Measurements from ENCODE around the gene TYW1. TPM values are rescaled to one million over a fixed set of nuclear protein-coding genes. Genes with fewer than 3 reads are reported as not detected.
"Not testable (repeated sequence)": the region's sequence is repeated elsewhere in the genome, so short reads cannot be mapped to it uniquely, and the experiment has no call there.

TYW1 gene
- total RNA-seq, 1 donor from 2014 or later = 21.9 TPM

- H3K27me3 ChIP-seq (ENCODE audit: control insufficient read depth in 3 of 3, insufficient read depth in 3 of 3, low read length in 3 of 3); H3K9ac ChIP-seq (ENCODE audit: low read depth in 1 of 3, low read length in 3 of 3); H3K27ac ChIP-seq (ENCODE audit: low read depth, low read length); H3K4me3 ChIP-seq (ENCODE audit: low read length in 3 of 3); H3K9me3 ChIP-seq (ENCODE audit: control insufficient read depth in 3 of 3, low read length in 3 of 3); H3K4me1 ChIP-seq (ENCODE audit: control insufficient read depth in 3 of 3, insufficient read depth in 3 of 3, low read length in 3 of 3): not testable (repeated sequence)
- peaks cover 17 to 42% (median 31%) of the 10 kb centered on the region in 3 donors for H3K36me3 ChIP-seq (ENCODE audit: control insufficient read depth in 3 of 3, insufficient read depth in 3 of 3, low read length in 3 of 3)
Measured at GRCh38 chr7:67017971-67018370, 21.3 kb downstream of the TYW1 start.

GRCh38 chr7:67018940-67019339, 22.3 kb downstream of the TYW1 start:
- Histone ChIP-seq H3K36me3 (ENCODE audit: control insufficient read depth in 3 of 3, insufficient read depth in 3 of 3, low read length in 3 of 3) (peaks cover 17 to 36% (median 31%) of the 10 kb centered on the region in 3 donors), H3K27ac (ENCODE audit: low read depth, low read length) (no peak overlapping the region), H3K27me3 (ENCODE audit: control insufficient read depth in 3 of 3, insufficient read depth in 3 of 3, low read length in 3 of 3) (no peaks in the 10 kb centered on the region), H3K4me3 (ENCODE audit: low read length in 3 of 3) (no peak overlapping the region), H3K9me3 (ENCODE audit: control insufficient read depth in 3 of 3, low read length in 3 of 3) (no peaks in the 10 kb centered on the region), H3K4me1 (ENCODE audit: control insufficient read depth in 3 of 3, insufficient read depth in 3 of 3, low read length in 3 of 3) (peaks cover 0 to 4% (median 0%) of the 10 kb centered on the region in 3 donors), H3K9ac (ENCODE audit: low read depth in 1 of 3, low read length in 3 of 3) (no peak overlapping the region)

- no peak overlapping the region for H3K9ac ChIP-seq (ENCODE audit: low read depth in 1 of 3, low read length in 3 of 3)
- H3K36me3 ChIP-seq (ENCODE audit: control insufficient read depth in 3 of 3, insufficient read depth in 3 of 3, low read length in 3 of 3) = peaks cover 15 to 31% (median 30%) of the 10 kb centered on the region in 3 donors
- no peak overlapping the region for H3K4me3 ChIP-seq (ENCODE audit: low read length in 3 of 3)
- H3K9me3 ChIP-seq (ENCODE audit: control insufficient read depth in 3 of 3, low read length in 3 of 3) = no peaks in the 10 kb centered on the region
- H3K4me1 ChIP-seq (ENCODE audit: control insufficient read depth in 3 of 3, insufficient read depth in 3 of 3, low read length in 3 of 3) = peaks cover 0 to 4% (median 0%) of the 10 kb centered on the region in 3 donors
- no peak overlapping the region for H3K27ac ChIP-seq (ENCODE audit: low read depth, low read length)
- H3K27me3 ChIP-seq (ENCODE audit: control insufficient read depth in 3 of 3, insufficient read depth in 3 of 3, low read length in 3 of 3) = no peaks in the 10 kb centered on the region
Measured at GRCh38 chr7:67019562-67020390, 23.1 kb downstream of the TYW1 start.

GRCh38 chr7:67021260-67021659, 24.6 kb downstream of the TYW1 start:
- Histone ChIP-seq H3K36me3 (ENCODE audit: control insufficient read depth in 3 of 3, insufficient read depth in 3 of 3, low read length in 3 of 3) (peaks cover 14 to 31% (median 30%) of the 10 kb centered on the region in 3 donors), H3K4me1 (ENCODE audit: control insufficient read depth in 3 of 3, insufficient read depth in 3 of 3, low read length in 3 of 3) (peaks cover 0 to 4% (median 0%) of the 10 kb centered on the region in 3 donors), H3K27ac (ENCODE audit: low read depth, low read length) (no peak overlapping the region), H3K4me3 (ENCODE audit: low read length in 3 of 3) (no peak overlapping the region), H3K9ac (ENCODE audit: low read depth in 1 of 3, low read length in 3 of 3) (no peak overlapping the region), H3K9me3 (ENCODE audit: control insufficient read depth in 3 of 3, low read length in 3 of 3) (no peaks in the 10 kb centered on the region), H3K27me3 (ENCODE audit: control insufficient read depth in 3 of 3, insufficient read depth in 3 of 3, low read length in 3 of 3) (no peaks in the 10 kb centered on the region)

GRCh38 chr7:67022511-67022910, 25.9 kb downstream of the TYW1 start:
- Histone ChIP-seq H3K27ac (ENCODE audit: low read depth, low read length) (no peak overlapping the region), H3K4me3 (ENCODE audit: low read length in 3 of 3) (no peak overlapping the region), H3K9ac (ENCODE audit: low read depth in 1 of 3, low read length in 3 of 3) (peak overlapping the region in 1 of 3 donors; percentile 65), H3K36me3 (ENCODE audit: control insufficient read depth in 3 of 3, insufficient read depth in 3 of 3, low read length in 3 of 3) (peaks cover 14 to 31% (median 30%) of the 10 kb centered on the region in 3 donors), H3K4me1 (ENCODE audit: control insufficient read depth in 3 of 3, insufficient read depth in 3 of 3, low read length in 3 of 3) (peaks cover 0 to 4% (median 0%) of the 10 kb centered on the region in 3 donors), H3K27me3 (ENCODE audit: control insufficient read depth in 3 of 3, insufficient read depth in 3 of 3, low read length in 3 of 3) (no peaks in the 10 kb centered on the region), H3K9me3 (ENCODE audit: control insufficient read depth in 3 of 3, low read length in 3 of 3) (no peaks in the 10 kb centered on the region)

GRCh38 chr7:67025459-67025858, 28.8 kb downstream of the TYW1 start:
- H3K9ac ChIP-seq (ENCODE audit: low read depth in 1 of 3, low read length in 3 of 3); H3K4me3 ChIP-seq (ENCODE audit: low read length in 3 of 3); H3K4me1 ChIP-seq (ENCODE audit: control insufficient read depth in 3 of 3, insufficient read depth in 3 of 3, low read length in 3 of 3); H3K27me3 ChIP-seq (ENCODE audit: control insufficient read depth in 3 of 3, insufficient read depth in 3 of 3, low read length in 3 of 3); H3K27ac ChIP-seq (ENCODE audit: low read depth, low read length); H3K9me3 ChIP-seq (ENCODE audit: control insufficient read depth in 3 of 3, low read length in 3 of 3): not testable (repeated sequence)
- peaks cover 11 to 19% (median 12%) of the 10 kb centered on the region in 3 donors for H3K36me3 ChIP-seq (ENCODE audit: control insufficient read depth in 3 of 3, insufficient read depth in 3 of 3, low read length in 3 of 3)

- not testable (repeated sequence) for H3K4me3 ChIP-seq (ENCODE audit: low read length in 3 of 3); H3K27ac ChIP-seq (ENCODE audit: low read depth, low read length); H3K4me1 ChIP-seq (ENCODE audit: control insufficient read depth in 3 of 3, insufficient read depth in 3 of 3, low read length in 3 of 3); H3K9me3 ChIP-seq (ENCODE audit: control insufficient read depth in 3 of 3, low read length in 3 of 3); H3K27me3 ChIP-seq (ENCODE audit: control insufficient read depth in 3 of 3, insufficient read depth in 3 of 3, low read length in 3 of 3); H3K36me3 ChIP-seq (ENCODE audit: control insufficient read depth in 3 of 3, insufficient read depth in 3 of 3, low read length in 3 of 3); H3K9ac ChIP-seq (ENCODE audit: low read depth in 1 of 3, low read length in 3 of 3)
Measured at GRCh38 chr7:67031685-67032084, 35.1 kb downstream of the TYW1 start.

- Histone ChIP-seq H3K4me1 (ENCODE audit: control insufficient read depth in 3 of 3, insufficient read depth in 3 of 3, low read length in 3 of 3) (peaks cover 0 to 7% (median 7%) of the 10 kb centered on the region in 3 donors), H3K27me3 (ENCODE audit: control insufficient read depth in 3 of 3, insufficient read depth in 3 of 3, low read length in 3 of 3) (no peaks in the 10 kb centered on the region), H3K4me3 (ENCODE audit: low read length in 3 of 3) (no peak overlapping the region), H3K36me3 (ENCODE audit: control insufficient read depth in 3 of 3, insufficient read depth in 3 of 3, low read length in 3 of 3) (peaks cover 5 to 8% (median 5%) of the 10 kb centered on the region in 3 donors), H3K9me3 (ENCODE audit: control insufficient read depth in 3 of 3, low read length in 3 of 3) (no peaks in the 10 kb centered on the region), H3K9ac (ENCODE audit: low read depth in 1 of 3, low read length in 3 of 3) (no peak overlapping the region), H3K27ac (ENCODE audit: low read depth, low read length) (no peak overlapping the region)
Measured at GRCh38 chr7:67033251-67033650, 36.6 kb downstream of the TYW1 start.

GRCh38 chr7:67036432-67037395, 40.1 kb downstream of the TYW1 start:
- Histone ChIP-seq H3K27ac (ENCODE audit: low read depth, low read length) (peak overlapping the region; percentile 80), H3K4me3 (ENCODE audit: low read length in 3 of 3) (peak overlapping the region in 1 of 3 donors; percentile 29), H3K9ac (ENCODE audit: low read depth in 1 of 3, low read length in 3 of 3) (peak overlapping the region in 2 of 3 donors; percentile 10 to 50)
- not testable (repeated sequence) for H3K9me3 ChIP-seq (ENCODE audit: control insufficient read depth in 3 of 3, low read length in 3 of 3); H3K27me3 ChIP-seq (ENCODE audit: control insufficient read depth in 3 of 3, insufficient read depth in 3 of 3, low read length in 3 of 3); H3K4me1 ChIP-seq (ENCODE audit: control insufficient read depth in 3 of 3, insufficient read depth in 3 of 3, low read length in 3 of 3); H3K36me3 ChIP-seq (ENCODE audit: control insufficient read depth in 3 of 3, insufficient read depth in 3 of 3, low read length in 3 of 3)
